ENCODE measurements around the gene THPO.
"Not testable (repeated sequence)": the region's sequence is repeated elsewhere in the genome, so short reads cannot be mapped to it uniquely, and the experiment has no call there.

Gene THPO

DNA sequence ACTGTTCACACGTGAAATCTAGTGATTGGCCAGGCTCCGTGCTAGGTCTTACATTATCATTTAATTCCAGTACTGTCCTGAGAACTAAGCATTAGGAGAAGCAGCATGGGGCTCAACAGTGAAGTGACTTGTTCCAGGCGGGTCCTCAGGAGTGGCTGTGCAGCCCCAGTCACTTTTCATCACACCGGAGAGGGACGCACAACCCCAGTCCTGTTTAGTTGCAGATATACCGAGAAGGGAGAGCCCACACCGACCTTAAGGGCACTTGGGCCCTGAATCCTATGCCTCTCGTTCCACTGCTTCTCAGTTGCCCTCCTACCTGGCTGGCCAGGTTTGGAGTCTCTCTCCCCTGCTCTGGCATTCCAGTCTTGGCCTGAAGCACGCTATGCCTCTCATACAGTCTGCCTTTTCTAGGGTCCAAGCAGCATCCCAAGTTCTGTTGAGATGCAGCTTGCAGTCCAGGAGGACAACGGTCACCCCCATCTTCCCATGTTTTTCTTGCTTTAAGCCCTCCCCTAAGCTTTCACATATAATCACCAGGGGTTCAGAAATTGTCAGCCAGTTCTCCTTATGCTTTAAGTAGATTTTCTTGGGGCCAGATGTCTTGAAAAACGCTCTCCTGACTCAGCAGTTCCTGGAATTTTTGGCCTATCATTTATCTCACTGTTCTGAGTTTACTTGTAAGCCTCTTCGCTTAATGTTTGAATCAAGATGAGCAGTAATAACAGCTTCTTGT is 30.5 kb downstream of the THPO start:
- DNase-seq, result no peak

DNA sequence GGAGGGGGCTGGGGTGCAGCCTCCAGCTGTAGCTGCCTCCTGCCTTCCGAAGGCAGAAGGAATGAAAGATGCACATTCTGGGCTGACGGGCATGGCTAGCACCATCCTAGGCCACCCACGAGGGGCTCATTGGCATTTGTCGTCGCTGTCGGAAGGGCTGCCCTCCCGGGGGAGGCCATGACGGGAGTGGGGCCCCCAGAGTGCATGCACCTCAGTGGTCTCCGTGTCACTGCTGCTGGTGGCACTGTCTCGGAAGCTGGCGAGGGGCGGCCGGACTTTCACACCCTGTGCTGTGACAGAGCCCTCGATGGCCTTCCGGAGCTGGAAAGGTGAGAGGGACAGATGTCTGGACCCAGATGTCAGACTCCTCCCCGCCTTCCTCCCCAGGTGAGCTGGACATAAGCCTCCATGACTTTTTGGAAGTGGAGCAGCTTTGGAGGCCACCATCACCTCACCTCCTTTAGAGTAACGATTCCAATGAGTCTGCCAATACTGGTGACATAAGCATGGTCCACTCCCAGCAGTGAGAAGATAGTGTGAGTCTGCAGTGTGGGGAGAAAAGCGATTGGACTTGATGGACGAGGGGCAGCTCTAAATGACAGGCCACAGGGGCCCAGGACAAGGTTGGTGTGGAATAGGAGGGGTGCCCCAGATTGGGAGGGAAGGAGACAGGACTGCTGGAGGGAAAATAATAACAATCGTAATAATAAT is 31.4 kb downstream of the THPO start:
- DNase-seq, result no peak

DNA sequence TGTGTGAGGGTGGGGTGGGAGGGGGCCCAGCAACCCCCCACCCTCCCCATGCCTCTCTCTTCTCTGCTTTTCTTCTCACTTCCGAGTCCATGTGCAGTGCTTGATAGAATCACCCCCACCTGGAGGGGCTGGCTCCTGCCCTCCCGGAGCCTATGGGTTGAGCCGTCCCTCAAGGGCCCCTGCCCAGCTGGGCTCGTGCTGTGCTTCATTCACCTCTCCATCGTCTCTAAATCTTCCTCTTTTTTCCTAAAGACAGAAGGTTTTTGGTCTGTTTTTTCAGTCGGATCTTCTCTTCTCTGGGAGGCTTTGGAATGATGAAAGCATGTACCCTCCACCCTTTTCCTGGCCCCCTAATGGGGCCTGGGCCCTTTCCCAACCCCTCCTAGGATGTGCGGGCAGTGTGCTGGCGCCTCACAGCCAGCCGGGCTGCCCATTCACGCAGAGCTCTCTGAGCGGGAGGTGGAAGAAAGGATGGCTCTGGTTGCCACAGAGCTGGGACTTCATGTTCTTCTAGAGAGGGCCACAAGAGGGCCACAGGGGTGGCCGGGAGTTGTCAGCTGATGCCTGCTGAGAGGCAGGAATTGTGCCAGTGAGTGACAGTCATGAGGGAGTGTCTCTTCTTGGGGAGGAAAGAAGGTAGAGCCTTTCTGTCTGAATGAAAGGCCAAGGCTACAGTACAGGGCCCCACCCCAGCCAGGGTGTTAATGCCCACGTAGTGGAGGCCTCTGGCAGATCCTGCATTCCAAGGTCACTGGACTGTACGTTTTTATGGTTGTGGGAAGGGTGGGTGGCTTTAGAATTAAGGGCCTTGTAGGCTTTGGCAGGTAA is 32.5 kb downstream of the THPO start:
- no peak for DNase-seq

DNA sequence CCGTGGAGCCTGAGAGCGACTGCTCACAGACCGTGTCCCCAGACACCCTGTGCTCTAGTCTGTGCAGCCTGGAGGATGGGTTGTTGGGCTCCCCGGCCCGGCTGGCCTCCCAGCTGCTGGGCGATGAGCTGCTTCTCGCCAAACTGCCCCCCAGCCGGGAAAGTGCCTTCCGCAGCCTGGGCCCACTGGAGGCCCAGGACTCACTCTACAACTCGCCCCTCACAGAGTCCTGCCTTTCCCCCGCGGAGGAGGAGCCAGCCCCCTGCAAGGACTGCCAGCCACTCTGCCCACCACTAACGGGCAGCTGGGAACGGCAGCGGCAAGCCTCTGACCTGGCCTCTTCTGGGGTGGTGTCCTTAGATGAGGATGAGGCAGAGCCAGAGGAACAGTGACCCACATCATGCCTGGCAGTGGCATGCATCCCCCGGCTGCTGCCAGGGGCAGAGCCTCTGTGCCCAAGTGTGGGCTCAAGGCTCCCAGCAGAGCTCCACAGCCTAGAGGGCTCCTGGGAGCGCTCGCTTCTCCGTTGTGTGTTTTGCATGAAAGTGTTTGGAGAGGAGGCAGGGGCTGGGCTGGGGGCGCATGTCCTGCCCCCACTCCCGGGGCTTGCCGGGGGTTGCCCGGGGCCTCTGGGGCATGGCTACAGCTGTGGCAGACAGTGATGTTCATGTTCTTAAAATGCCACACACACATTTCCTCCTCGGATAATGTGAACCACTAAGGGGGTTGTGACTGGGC is 33.3 kb downstream of the THPO start:
- DNase-seq, result no peak

DNA sequence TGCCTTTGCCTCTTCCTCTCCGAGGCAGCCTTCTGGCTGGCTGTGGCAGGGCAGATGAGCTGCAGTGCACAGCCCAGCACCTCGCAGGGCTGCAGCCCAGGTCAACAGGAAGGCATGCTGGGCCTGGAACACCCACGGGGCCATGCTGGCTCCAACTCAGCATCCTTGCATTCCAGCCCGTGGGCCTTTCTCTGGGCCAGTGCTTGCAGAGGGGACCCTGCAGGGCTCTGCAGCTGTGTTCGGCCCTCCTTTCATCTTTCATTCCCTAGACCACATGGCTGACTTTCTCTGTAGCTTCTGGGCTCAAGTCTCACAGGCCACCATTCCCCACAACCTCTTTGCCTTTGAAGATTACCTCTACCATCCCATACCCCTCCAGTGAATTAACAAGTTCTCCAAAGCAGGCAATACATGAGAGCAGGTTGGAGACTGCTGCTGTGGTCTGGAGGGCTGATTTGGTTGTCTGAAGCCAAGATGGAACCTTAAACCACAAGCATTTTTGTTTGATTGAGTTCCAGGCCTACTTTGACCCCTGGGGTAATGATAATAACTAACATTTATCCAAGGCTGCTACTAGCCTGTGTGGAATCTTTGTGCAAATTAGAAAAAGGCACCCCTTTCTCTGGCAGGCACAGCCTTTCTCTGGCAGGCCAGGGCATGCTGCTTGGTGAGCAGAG is 34.7 kb downstream of the THPO start:
- no peak for DNase-seq

DNA sequence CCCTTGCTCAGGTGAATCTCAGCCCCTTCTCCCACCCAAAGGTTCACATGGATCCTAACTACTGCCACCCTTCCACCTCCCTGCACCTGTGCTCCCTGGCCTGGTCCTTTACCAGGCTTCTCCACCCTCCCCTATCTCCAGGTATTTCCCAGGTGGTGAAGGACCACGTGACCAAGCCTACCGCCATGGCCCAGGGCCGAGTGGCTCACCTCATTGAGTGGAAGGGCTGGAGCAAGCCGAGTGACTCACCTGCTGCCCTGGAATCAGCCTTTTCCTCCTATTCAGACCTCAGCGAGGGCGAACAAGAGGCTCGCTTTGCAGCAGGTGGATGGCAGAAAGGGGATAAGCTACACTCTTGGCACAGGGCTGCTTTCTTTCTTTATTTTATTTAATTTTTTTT is 36.1 kb downstream of the THPO start:
- DNase-seq, result no peak

DNA sequence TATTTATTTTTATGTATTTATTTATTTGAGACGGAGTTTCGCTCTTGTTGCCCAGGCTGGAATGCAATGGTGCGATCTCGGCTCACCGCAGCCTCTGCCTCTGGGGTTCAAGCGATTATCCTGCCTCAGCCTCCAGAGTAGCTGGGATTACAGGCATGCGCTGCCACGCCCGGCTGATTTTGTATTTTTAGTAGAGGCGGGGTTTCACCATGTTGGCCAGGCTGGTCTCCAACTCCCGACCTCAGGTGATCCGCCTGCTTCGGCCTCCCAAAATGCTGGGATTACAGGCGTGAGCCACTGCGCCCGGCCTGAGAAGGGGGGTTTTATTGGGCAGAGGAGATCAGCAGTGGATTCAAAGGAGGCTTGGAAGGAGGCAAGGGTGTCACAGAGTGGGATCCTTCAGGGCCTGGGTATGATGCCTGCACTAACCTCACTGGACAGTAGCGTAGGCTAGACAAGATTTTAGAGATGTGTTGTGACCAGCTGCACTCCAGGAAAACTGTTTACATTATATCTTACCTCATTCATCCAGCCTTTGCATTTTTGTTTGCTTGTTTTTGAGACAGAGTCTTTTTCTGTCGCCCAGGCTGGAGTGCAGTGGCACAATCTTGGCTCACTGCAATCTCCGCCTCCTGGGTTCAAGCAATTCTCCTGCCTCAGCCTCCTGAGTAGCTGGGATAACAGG is 38.4 kb downstream of the THPO start:
- not testable (repeated sequence) for DNase-seq

DNA sequence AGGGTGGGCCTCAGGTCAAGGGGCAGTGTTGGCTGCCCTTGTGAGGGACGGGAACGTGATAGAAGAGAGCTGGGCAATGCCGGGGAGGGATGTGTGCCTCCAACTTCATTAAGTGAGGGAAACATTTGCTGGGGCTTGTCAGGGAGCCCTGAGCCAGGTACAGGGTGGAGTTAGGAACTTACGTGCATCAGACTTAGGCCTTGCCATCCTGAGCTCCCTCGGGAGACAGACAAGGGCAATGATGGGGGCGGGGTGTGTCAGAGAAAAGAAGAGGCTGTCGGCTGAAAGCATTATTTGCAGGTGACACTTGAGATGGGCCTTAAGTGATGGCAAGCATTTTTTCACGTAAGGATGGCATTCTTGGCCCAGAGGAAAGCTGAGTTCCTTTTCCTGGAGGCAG is 39.0 kb downstream of the THPO start:
- DNase-seq, result no peak

DNA sequence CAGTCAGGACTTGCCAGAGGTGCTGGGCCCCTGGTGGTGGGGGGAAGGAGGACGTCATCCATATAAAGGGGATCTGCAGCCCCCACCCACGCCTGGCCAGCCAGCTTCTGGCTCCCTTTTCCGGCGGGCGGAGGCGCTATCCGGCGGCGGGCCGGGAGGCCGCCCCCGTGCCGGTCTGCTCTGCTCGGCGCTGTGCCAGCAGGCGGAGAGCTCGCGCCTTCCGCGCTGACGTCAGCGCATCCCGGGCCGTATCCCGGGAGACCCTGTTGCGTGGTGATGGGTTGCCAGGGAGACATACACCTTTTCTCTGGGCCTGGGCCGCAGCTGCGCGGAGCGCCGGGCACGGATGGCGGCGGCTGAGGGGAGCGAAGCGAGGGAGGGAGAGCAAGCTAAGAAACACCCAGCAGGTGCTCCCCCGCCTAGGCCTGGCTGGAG is 39.5 kb downstream of the THPO start:
- peak; percentile 66 for DNase-seq

DNA sequence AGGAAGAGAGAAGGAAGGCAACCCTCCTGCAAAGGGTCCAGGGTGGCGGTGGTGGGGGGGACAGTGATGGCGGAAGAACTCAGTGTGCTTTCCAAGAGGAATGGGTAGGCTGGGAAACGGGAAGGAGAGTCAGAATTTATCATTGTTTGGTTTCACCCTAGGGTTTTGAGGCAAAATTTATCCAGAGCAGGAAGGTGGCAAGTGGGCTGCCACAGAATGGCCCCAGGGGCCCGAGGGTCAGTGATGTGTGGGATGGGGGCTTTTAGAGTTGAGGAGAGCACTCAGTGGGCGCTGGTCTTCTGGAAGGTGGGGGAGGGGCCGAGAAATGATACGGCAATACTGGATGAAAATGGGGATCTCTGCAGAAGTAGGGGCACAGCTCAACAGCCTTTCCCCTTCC is 40.0 kb downstream of the THPO start:
- no peak for DNase-seq

DNA sequence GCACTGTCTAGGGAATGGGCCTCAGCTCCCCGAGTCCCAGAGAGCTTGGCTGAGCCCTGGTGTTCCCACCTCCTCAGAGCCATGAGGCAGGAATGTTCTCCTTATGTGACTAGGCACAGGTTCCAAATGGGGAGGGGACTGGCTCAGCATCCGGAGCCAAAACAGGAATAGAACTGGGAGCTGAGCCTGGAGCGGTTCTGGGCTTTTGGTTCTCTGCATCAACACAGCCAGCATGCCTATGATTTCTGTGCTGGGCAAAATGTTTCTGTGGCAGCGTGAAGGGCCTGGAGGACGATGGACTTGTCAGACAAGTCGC is 40.6 kb downstream of the THPO start, which contains the start of gene FAM131A:
Gene FAM131A (plus strand): TSS at position 202 of the 316 bp plus-strand sequence. CDS start 31 bp downstream, at position 233.
- DNase-seq, result peak; percentile 51

DNA sequence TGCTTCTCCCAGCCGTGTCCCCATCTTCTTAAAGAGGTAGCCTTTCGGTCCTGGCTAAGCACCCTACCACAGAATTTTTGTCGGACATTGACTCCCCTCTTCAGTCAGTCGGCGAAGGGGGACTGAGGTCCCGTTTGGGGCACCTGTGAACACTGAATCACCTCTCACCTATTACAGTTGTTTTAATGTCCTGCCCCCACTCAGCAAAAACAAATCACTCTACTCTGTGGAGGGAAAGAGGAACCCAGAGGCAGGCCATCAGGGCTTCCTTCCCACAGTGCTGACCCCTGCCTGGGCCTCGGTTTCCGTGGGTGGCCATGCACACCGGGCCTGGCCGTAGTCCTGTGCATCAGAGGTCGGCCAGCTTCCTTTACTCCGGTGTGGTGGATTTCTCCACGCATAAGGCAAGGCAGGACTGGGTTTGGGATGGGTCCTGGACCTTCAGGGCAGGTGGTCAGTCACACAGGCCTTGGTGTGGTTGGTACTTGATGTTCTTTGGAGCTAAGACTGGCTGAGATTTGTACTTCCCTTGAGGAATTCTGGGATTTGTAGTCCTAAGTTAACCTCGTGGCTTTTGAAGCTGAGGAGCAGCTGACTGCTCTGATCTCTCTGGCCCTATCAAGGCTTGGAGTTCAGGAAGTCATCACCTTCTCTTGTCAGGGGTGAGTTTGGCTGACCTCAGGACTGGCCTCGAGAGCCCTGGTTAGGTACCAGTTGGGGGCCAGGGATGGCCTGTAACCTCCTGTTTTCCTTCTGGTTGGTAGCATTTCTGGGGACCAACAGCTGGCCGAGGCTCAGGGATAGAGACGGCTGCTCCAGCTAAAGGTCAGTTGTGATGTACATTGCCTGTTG is 41.2 kb downstream of the THPO start:
- DNase-seq, result peak; percentile 51

DNA sequence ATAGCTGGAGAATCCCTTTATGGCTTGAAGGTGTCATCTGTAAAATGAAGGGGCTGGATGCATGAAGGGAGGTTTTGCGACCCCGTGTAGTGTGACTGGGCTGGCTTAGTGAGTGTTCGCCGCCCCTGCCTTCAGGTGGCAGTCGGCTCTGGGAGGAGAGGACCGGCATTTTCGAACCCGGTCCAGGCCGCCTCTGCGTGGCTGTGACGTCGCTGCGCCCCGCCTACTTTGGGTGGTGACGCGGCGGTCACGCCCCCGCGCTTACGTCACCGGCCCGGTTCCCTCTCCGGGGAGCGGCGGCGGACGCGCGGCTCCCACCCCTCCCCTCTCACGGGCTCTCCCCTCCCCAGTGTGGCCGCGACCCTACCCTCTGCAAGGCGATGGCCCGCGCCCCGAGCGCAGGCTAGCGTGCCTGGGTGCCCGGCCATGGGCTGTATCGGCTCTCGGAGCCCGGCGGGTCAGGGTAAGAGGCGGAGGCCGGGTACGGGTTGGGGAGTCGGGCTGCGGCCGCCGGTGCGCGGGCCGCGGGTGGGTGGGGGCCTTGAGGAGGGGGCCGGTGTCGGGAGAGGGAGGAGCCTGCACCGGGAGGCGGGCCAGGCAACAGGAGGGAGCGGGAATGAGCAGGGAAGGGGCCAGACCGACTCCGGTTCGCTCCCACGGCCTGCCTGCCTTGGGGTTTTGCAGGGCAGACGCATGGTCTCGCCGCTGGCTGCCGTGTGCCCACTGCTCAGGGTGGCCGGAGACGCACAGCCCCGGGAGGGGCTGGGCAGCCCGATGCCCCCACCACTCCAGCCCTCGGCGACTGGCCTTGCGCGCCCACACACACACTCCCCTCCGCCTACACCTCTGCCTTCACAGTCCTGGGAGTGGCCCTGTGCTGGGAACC is 42.1 kb downstream of the THPO start:
- DNase-seq, result peak; percentile 61

DNA sequence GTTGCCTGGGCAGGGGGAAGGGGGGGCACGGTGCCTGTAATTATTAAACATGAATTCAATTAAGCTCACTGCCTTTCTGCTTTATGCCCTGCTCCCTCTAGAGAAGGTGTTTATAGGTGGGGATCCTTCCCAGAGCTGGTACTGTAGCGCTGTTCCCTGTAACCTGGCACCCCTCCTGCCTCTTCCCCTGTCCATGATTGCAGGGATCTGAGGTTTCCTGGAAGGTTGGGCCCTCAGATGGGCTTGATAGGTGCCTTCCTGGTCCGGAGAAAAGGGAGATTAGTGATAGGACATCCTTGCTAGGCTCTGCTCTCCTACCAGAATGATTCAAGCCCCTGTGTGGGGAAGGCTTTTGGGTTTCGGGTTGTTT is 42.7 kb downstream of the THPO start:
- no peak for DNase-seq

DNA sequence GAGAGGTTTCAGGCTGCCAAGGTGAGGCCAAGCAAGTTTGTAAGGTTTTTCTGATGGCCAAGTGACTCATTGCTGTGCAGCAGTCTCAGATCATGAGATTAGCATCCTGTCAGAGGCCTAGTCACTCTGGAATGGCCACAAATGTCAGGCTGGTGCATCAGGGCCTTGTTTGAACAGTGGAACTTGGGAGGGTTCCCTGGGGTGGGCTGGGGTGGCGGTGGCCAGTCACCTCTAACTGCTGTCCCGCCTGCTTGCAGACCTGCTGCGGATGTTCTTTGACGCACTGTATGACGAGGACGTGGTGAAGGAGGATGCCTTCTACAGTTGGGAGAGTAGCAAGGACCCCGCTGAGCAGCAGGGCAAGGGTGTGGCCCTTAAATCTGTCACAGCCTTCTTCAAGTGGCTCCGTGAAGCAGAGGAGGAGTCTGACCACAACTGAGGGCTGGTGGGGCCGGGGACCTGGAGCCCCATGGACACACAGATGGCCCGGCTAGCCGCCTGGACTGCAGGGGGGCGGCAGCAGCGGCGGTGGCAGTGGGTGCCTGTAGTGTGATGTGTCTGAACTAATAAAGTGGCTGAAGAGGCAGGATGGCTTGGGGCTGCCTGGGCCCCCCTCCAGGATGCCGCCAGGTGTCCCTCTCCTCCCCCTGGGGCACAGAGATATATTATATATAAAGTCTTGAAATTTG is 43.4 kb downstream of the THPO start:
- DNase-seq, result no peak

DNA sequence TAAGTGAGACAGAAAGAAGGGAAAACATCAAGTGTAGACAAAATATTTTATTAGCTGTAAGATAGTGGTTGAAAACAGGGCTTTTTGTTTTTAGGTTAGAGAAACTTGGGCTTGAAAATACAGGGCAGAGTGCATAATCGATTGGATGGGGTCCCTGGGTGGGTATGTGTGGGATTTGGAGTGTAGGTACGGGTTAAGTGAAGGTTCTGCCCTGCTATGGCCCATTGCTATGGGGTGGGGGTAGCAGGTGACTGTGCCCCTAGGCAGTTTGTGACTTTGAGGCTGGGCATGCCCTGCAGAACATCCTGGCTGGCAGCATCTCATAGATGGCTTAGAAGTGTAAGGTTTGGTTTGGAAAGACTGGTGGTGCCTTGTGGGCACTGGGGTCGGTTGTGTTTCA is 44.3 kb downstream of the THPO start:
- no peak for DNase-seq

DNA sequence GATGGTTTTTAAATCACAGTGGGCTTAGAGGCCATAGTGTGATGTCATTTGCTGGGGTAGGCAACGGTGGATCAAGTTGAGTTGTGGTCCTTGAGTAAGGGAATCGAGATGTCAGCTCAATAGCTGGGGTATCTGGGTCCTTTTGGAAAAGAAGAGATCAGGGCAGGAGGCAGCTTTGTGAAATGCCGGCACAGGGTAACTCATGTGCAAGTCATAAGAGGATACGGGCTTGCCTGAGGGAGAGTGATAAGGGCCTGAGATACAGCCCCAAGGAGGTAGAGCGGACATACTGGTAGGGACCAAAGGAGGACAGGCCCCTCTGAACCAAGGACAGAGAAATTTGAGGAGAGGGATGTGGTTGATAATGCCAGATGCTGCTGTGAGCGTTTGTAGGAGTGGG is 44.8 kb downstream of the THPO start:
- no peak for DNase-seq

DNA sequence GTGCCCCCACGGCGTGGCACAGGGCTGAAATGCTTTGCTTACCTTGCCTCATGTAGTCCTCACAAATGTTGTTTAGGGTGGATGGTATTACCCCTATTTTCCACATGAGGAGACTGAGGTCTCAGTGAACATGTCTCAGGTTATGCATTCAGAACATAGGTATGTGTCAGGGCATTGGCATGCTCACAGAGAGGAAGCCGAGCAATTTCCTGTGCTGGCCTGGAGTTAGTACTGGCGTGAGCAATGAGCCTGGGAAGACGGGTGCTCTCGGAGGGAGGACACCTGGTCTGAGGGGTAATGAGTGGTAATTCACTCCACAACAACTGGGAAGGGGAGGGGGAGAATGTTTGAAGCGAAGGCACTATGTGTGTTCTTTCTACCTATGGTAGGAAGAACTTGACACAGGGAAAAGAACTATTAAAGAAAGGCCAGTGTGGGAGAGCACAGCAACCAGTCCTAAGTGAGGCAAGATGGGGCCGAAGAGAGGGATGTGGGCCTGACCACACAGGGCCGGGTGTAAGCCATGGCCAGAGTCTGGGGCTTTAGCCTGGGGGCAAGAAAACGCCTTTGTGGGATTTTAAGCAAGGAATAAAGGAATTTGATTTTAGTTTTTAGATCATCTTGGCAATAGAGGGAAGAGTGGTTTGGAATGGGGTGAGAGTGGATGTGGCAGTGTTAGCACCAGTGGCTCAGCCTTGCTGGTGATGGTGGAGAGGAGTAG is 45.5 kb downstream of the THPO start:
- no peak for DNase-seq

DNA sequence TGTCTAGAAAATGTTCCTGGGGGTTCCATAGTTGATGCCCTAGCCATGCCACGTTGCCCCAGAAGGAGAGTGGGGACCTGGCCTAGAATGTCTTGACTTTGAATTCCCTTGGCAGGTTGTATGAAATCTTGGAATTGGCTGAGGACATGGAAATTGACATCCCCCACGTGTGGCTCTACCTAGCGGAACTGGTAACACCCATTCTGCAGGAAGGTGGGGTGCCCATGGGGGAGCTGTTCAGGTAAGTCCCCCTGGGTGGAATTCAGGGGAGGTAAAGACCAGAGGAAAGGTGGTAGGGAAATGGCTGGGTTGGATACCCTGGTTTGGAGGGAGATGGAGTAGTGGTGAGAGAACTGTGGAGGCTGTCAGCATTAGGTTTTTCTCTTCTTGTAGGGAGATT is 49.5 kb downstream of the THPO start:
- DNase-seq, result no peak
